Endothelial cell (in vitro differentiated cells): ENCODE measurements around the gene FAM53B. TPM values are rescaled to one million over a fixed set of nuclear protein-coding genes. Genes with fewer than 3 reads are reported as not detected.

Experiments used
- DNase-seq: peaks from one replicate; pipeline ENCODE4 v3.0.0; 2021; ENCODE audit warnings: low spot score
- H3K27ac Mint-ChIP-seq: one replicate; pipeline ENCODE4 v1.8.0; 2021; ENCODE audit warnings: mixed read lengths, inconsistent platforms; ENCODE audit not compliant: unreplicated experiment
- H3K27me3 Mint-ChIP-seq: one replicate; pipeline ENCODE4 v1.8.0; 2021; ENCODE audit warnings: mild to moderate bottlenecking, moderate library complexity, mixed read lengths, inconsistent platforms; ENCODE audit not compliant: unreplicated experiment
- H3K36me3 Mint-ChIP-seq: one replicate; pipeline ENCODE4 v1.8.0; 2021; ENCODE audit warnings: mild to moderate bottlenecking, low read depth, mixed read lengths, inconsistent platforms; ENCODE audit not compliant: unreplicated experiment
- H3K4me1 Mint-ChIP-seq: one replicate; pipeline ENCODE4 v1.8.0; 2021; ENCODE audit warnings: mild to moderate bottlenecking, mixed read lengths, inconsistent platforms; ENCODE audit not compliant: unreplicated experiment
- H3K4me3 Mint-ChIP-seq: one replicate; pipeline ENCODE4 v1.8.0; 2021; ENCODE audit warnings: mild to moderate bottlenecking, mixed read lengths, inconsistent platforms; ENCODE audit not compliant: unreplicated experiment
- H3K9me3 Mint-ChIP-seq: one replicate; pipeline ENCODE4 v1.8.0; 2021; ENCODE audit warnings: mixed read lengths, inconsistent platforms; ENCODE audit not compliant: unreplicated experiment
- CTCF ChIP-seq: fragments of 200-600 bp; sonication (generic); IDR thresholded peaks from one replicate; pipeline ENCODE4 v1.5.0; 2021; ENCODE audit warnings: antibody characterized with exemption; ENCODE audit not compliant: unreplicated experiment
- total RNA-seq: library from RNA; stranded (reverse); fragmentation: NEBNext Ultra II Directional; extraction: Animal tissue kit (Norgen Biotek cat#: 25700); gene quantifications from one replicate; pipeline ENCODE4 v1.2.1, GENCODE V29; 2021; ENCODE audit not compliant: unreplicated experiment

Gene FAM53B
- total RNA-seq, 1 donor from 2014 or later, result 21.0 TPM

DNA sequence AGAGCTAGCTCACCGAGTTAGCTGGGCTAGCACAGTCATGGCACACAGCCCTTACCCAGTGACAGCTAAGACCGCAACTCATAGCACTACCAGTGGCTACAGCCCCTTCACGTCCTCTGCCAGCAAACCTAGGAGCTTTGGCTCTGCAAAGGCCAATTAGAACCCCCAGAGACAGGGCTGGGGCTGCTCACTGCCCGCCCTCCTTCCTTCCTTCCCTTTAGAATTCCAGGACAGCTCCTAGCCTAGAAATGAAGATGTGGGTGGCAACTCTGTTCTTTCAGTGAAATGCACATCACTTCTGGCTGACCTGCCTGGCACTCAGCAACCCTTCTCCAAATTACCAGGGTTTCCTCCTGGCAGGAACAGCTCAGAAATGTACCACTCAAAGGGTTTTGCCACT, 99.9 kb downstream of the FAM53B start:
- Mint-ChIP-seq H3K27ac (no peak overlapping the region), H3K27me3 (no peaks in the 10 kb centered on the region)

GRCh38 chr10:124643330-124644009, 100.7 kb downstream of the FAM53B start:
- no peaks in the 10 kb centered on the region for H3K27me3 Mint-ChIP-seq
- H3K27ac Mint-ChIP-seq, result no peak overlapping the region

More for the DNA sequence above, 99.9 kb downstream of the FAM53B start:
- no peaks in the 10 kb centered on the region for H3K9me3 Mint-ChIP-seq
- H3K4me1 Mint-ChIP-seq, result peaks cover 43% of the 10 kb centered on the region
- no peak overlapping the region for H3K4me3 Mint-ChIP-seq
- no peak for DNase-seq
- H3K36me3 Mint-ChIP-seq, result peaks cover 8% of the 10 kb centered on the region
- TF ChIP-seq CTCF, result no peak

DNA sequence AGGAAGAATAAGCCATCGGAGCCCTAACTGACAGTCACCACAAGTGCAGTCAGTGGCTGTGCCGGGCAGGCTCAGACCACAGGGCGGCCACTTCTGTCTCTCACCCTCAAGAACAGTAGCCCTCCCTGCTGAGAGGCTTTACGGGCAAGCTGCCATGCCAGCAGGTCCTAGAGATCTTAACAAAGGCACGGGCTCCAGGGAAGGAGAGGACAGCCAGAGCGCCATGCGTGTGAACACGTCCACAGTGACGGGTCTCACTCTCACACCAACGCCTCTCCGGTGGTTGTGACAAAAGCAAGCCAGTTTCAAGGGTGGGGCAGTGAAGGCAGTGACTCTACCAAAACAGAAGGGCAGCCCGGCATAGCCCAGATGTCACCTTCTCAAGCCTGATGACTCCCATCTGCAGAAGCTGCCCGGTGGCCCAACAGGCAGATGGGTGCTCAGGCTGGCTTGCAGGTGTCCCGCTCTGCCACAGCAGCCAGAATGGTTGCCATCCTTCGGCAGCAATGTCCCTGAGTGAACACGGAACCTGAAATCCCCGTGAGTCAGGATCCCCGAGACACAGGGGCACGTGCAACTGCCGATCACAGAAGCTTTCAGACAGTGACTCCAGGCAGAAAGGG, 102.0 kb downstream of the FAM53B start:
- no peak for DNase-seq
- no peaks in the 10 kb centered on the region for H3K27me3 Mint-ChIP-seq
- H3K27ac Mint-ChIP-seq, result no peak overlapping the region
- peaks cover 8% of the 10 kb centered on the region for H3K36me3 Mint-ChIP-seq
- no peak overlapping the region for H3K4me3 Mint-ChIP-seq
- no peak for TF ChIP-seq CTCF
- H3K9me3 Mint-ChIP-seq, result no peaks in the 10 kb centered on the region
- peaks cover 30% of the 10 kb centered on the region for H3K4me1 Mint-ChIP-seq

More at GRCh38 chr10:124643330-124644009, 100.7 kb downstream of the FAM53B start:
- no peak for TF ChIP-seq CTCF
- Mint-ChIP-seq H3K4me1 (peaks cover 38% of the 10 kb centered on the region), H3K4me3 (no peak overlapping the region), H3K36me3 (peaks cover 8% of the 10 kb centered on the region), H3K9me3 (no peaks in the 10 kb centered on the region)
- no peak for DNase-seq

DNA sequence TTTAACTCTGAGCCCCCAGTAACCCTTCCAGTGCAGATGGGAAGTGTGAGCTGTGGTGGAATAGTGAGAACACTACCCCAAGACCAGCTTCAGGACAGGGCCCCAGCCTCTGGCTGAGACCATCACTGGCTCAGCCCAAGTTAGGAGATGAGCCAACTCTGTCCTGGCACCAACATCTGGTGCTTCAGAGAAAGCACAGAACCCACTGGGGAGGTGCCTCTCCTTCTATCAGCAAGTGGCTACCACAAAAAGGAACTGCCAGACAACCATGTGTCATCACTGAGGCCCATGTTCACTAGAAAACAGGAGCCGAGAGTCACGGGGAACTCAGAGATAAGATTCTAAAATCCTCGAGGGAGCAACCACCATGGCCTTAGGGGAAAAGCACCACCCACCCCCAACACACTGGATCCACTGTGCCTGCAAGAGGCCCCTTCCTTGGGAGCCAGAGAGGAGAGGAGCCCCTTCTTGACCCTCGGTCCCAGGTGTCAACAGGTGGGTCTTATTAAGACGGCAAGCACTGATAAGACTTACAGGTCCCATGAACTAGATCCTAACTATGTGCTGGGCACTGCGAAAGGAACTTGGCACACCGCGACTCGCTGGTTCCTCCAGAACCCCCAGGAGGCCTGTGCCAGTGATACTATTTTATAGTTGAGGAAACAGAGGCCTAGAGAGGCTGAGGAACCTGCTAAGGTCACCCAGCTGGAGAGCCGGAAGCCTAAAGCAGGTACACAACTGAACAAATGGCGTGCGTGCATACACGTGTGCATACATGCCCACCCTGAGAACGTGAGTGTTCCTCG, 102.7 kb downstream of the FAM53B start:
- Mint-ChIP-seq H3K4me1 (peaks cover 29% of the 10 kb centered on the region), H3K27ac (no peak overlapping the region), H3K36me3 (peaks cover 8% of the 10 kb centered on the region), H3K4me3 (no peak overlapping the region), H3K9me3 (no peaks in the 10 kb centered on the region), H3K27me3 (no peaks in the 10 kb centered on the region)
- DNase-seq, result no peak
- no peak for TF ChIP-seq CTCF
